Measurements from ENCODE around the gene PLA2G4A.
"Not testable (repeated sequence)": the region's sequence is repeated elsewhere in the genome, so short reads cannot be mapped to it uniquely, and the experiment has no call there.

PLA2G4A gene

GRCh38 chr1:186875896-186876835 lies 47.4 kb downstream of the PLA2G4A start:
- no peak for DNase-seq

GRCh38 chr1:186878356-186878755 lies 49.6 kb downstream of the PLA2G4A start:
- no peak for DNase-seq

GRCh38 chr1:186880982-186881381 lies 52.2 kb downstream of the PLA2G4A start:
- DNase-seq, result no peak

GRCh38 chr1:186882372-186883134 lies 53.8 kb downstream of the PLA2G4A start:
- no peak for DNase-seq

GRCh38 chr1:186884251-186884650 lies 55.5 kb downstream of the PLA2G4A start:
- DNase-seq, result no peak

- no peak for DNase-seq
Observed at GRCh38 chr1:186887203-186887602, 58.5 kb downstream of the PLA2G4A start.

GRCh38 chr1:186888367-186888766 lies 59.6 kb downstream of the PLA2G4A start:
- no peak for DNase-seq

- no peak for DNase-seq
Observed at GRCh38 chr1:186892936-186893335, 64.2 kb downstream of the PLA2G4A start.

GRCh38 chr1:186894415-186894814 lies 65.7 kb downstream of the PLA2G4A start:
- no peak for DNase-seq

GRCh38 chr1:186896211-186896610 lies 67.5 kb downstream of the PLA2G4A start:
- no peak for DNase-seq

GRCh38 chr1:186897008-186897407 lies 68.3 kb downstream of the PLA2G4A start:
- no peak for DNase-seq

GRCh38 chr1:186899577-186899976 lies 70.8 kb downstream of the PLA2G4A start:
- DNase-seq, result no peak

- no peak for DNase-seq
Observed at GRCh38 chr1:186899977-186900376, 71.2 kb downstream of the PLA2G4A start.

- DNase-seq, result no peak
Observed at GRCh38 chr1:186900539-186901237, 71.9 kb downstream of the PLA2G4A start.

- DNase-seq, result no peak
Observed at GRCh38 chr1:186901631-186902030, 72.9 kb downstream of the PLA2G4A start.

GRCh38 chr1:186903374-186904136 lies 74.8 kb downstream of the PLA2G4A start:
- DNase-seq, result no peak

- no peak for DNase-seq
Observed at GRCh38 chr1:186904361-186904760, 75.6 kb downstream of the PLA2G4A start.

- DNase-seq, result no peak
Observed at GRCh38 chr1:186905561-186905960, 76.8 kb downstream of the PLA2G4A start.

- DNase-seq, result no peak
Observed at GRCh38 chr1:186915555-186915954, 86.8 kb downstream of the PLA2G4A start.

GRCh38 chr1:186917106-186917786 lies 88.5 kb downstream of the PLA2G4A start:
- DNase-seq, result not testable (repeated sequence)

GRCh38 chr1:186921386-186921785 lies 92.6 kb downstream of the PLA2G4A start:
- not testable (repeated sequence) for DNase-seq

- DNase-seq, result not testable (repeated sequence)
Observed at GRCh38 chr1:186922814-186923213, 94.1 kb downstream of the PLA2G4A start.

Measured in NCI-H524 (cell line).